ENCODE results near the gene CBX4. TPM values are rescaled to one million over a fixed set of nuclear protein-coding genes. Genes with fewer than 3 reads are reported as not detected.

Gene CBX4
- polyA plus RNA-seq, 4 donors = 5.4 to 50.4 (median 10.7) TPM

- Histone ChIP-seq H3K9me3 (ENCODE audit: control insufficient read depth in 2 of 2, insufficient read depth in 1 of 2, low read depth in 1 of 2, low read length in 1 of 2) (peaks cover 0 to 13% of the 10 kb centered on the region in 2 donors), H3K4me3 (ENCODE audit: low read depth in 1 of 3, low read length in 3 of 3) (peak overlapping the region in 1 of 3 donors; percentile 18), H3K36me3 (ENCODE audit: control insufficient read depth in 3 of 3, insufficient read depth in 2 of 3, low read depth in 1 of 3, low read length in 3 of 3) (peaks cover 0 to 18% (median 0%) of the 10 kb centered on the region in 3 donors), H3K27me3 (ENCODE audit: control insufficient read depth in 3 of 3, insufficient read depth in 3 of 3, low read length in 3 of 3) (peaks cover 0 to 39% (median 16%) of the 10 kb centered on the region in 3 donors), H3K27ac (ENCODE audit: low read depth in 1 of 3, low read length in 2 of 3) (peak overlapping the region in 1 of 3 donors; percentile 95), H3K4me1 (ENCODE audit: control insufficient read depth in 3 of 3, insufficient read depth in 2 of 3, low read depth in 1 of 3, low read length in 2 of 3) (peaks cover 1 to 70% (median 9%) of the 10 kb centered on the region in 3 donors)
- 2 to 3% (median 2%) methylated on average over 52 to 55 of the region's 55 CpGs for WGBS, 3 donors
- DNase-seq (no peak), FAIRE-seq (no peak)
These were observed 2.3 kb upstream of the CBX4 start for GRCh38 chr17:79841369-79842135.

DNA sequence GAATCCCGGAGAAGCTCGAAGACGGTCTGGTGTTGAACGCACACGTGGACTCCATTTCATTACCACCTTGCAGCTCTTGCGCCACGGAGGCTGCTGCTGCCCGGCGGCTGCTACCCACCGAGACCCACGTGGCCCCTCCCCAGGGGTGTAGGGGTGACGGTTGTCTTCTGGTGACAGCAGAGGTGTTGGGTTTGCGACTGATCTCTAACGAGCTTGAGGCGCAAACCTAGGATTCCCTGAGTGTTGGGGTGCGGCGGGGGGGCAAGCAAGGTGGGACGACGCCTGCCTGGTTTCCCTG lies 1.7 kb upstream of the CBX4 start:
- peaks cover 3 to 70% (median 9%) of the 10 kb centered on the region in 3 donors for H3K4me1 ChIP-seq (ENCODE audit: control insufficient read depth in 3 of 3, insufficient read depth in 2 of 3, low read depth in 1 of 3, low read length in 2 of 3)
- H3K36me3 ChIP-seq (ENCODE audit: control insufficient read depth in 3 of 3, insufficient read depth in 2 of 3, low read depth in 1 of 3, low read length in 3 of 3) = peaks cover 0 to 24% (median 0%) of the 10 kb centered on the region in 3 donors
- FAIRE-seq (no peak), DNase-seq (no peak)
- WGBS, 3 donors = 0 to 3% (median 2%) methylated on average over 13 to 19 of the region's 19 CpGs
- peak overlapping the region in 1 of 3 donors; percentile 87 for H3K27ac ChIP-seq (ENCODE audit: low read depth in 1 of 3, low read length in 2 of 3)
- peak overlapping the region in 1 of 3 donors; percentile 18 for H3K4me3 ChIP-seq (ENCODE audit: low read depth in 1 of 3, low read length in 3 of 3)
- H3K9me3 ChIP-seq (ENCODE audit: control insufficient read depth in 2 of 2, insufficient read depth in 1 of 2, low read depth in 1 of 2, low read length in 1 of 2) = peaks cover 0 to 13% of the 10 kb centered on the region in 2 donors
- H3K27me3 ChIP-seq (ENCODE audit: control insufficient read depth in 3 of 3, insufficient read depth in 3 of 3, low read length in 3 of 3) = peaks cover 0 to 39% (median 16%) of the 10 kb centered on the region in 3 donors

- Histone ChIP-seq H3K4me1 (ENCODE audit: control insufficient read depth in 3 of 3, insufficient read depth in 2 of 3, low read depth in 1 of 3, low read length in 2 of 3) (peaks cover 8 to 70% (median 9%) of the 10 kb centered on the region in 3 donors), H3K27me3 (ENCODE audit: control insufficient read depth in 3 of 3, insufficient read depth in 3 of 3, low read length in 3 of 3) (peaks cover 0 to 39% (median 16%) of the 10 kb centered on the region in 3 donors), H3K4me3 (ENCODE audit: low read depth in 1 of 3, low read length in 3 of 3) (peak overlapping the region in 1 of 3 donors; percentile 49), H3K36me3 (ENCODE audit: control insufficient read depth in 3 of 3, insufficient read depth in 2 of 3, low read depth in 1 of 3, low read length in 3 of 3) (peaks cover 0 to 29% (median 0%) of the 10 kb centered on the region in 3 donors), H3K9me3 (ENCODE audit: control insufficient read depth in 2 of 2, insufficient read depth in 1 of 2, low read depth in 1 of 2, low read length in 1 of 2) (peaks cover 0 to 13% of the 10 kb centered on the region in 2 donors), H3K27ac (ENCODE audit: low read depth in 1 of 3, low read length in 2 of 3) (peak overlapping the region in 1 of 3 donors; percentile 87)
- FAIRE-seq (no peak), DNase-seq (peak; percentile 59 to 91)
- WGBS, 3 donors = 3 to 6% (median 4%) methylated on average over 52 to 74 of the region's 74 CpGs
These were observed 1.2 kb upstream of the CBX4 start for GRCh38 chr17:79840269-79840988.

GRCh38 chr17:79838522-79839274 lies 542 bp downstream of the CBX4 start:
- H3K4me3 ChIP-seq (ENCODE audit: low read depth in 1 of 3, low read length in 3 of 3) = peak overlapping the region; percentile 73 to 87 (median 86)
- 0 to 1% (median 0%) methylated on average over 41 to 65 of the region's 67 CpGs for WGBS, 3 donors
- FAIRE-seq = no peak
- peaks cover 5 to 66% (median 9%) of the 10 kb centered on the region in 3 donors for H3K4me1 ChIP-seq (ENCODE audit: control insufficient read depth in 3 of 3, insufficient read depth in 2 of 3, low read depth in 1 of 3, low read length in 2 of 3)
- H3K27ac ChIP-seq (ENCODE audit: low read depth in 1 of 3, low read length in 2 of 3) = peak overlapping the region; percentile 93 to 94 (median 93)
- H3K9me3 ChIP-seq (ENCODE audit: control insufficient read depth in 2 of 2, insufficient read depth in 1 of 2, low read depth in 1 of 2, low read length in 1 of 2) = peaks cover 0 to 16% of the 10 kb centered on the region in 2 donors
- peaks cover 5 to 46% (median 7%) of the 10 kb centered on the region in 3 donors for H3K36me3 ChIP-seq (ENCODE audit: control insufficient read depth in 3 of 3, insufficient read depth in 2 of 3, low read depth in 1 of 3, low read length in 3 of 3)
- peaks cover 0 to 36% (median 16%) of the 10 kb centered on the region in 3 donors for H3K27me3 ChIP-seq (ENCODE audit: control insufficient read depth in 3 of 3, insufficient read depth in 3 of 3, low read length in 3 of 3)
- DNase-seq = peak; percentile 42 to 76

DNA sequence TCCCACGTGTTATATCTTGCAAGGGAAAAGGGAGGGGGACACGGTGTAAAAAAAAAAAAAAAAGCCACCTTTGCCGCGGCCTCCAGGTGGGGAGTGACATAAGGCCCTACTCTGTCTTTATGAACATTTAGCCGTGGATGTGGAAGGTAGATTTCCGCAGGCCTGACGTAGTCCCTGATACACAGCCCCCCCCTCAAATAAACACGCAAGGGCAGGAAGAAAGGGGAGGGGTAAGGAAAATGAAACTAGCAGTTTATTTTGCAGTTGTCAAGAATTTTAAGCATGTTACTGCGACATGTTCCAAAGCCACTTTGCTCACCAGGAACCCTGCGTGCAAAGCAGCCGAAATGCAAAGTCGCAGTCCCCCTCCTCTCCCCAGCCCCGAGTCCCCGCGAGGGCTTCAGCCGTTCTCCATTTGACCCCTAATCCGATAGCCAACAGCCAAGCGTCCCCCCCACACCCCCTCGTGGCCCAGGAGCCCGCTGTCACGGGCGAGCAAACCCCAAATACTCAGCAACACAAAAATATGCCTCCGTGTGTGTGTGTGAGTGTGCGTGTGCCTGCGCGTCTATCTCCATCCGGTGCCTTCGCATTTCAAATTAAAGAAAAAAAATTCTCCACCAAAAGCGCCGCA lies 1.2 kb downstream of the CBX4 start:
- FAIRE-seq (no peak), DNase-seq (peak; percentile 41)
- Histone ChIP-seq H3K27ac (ENCODE audit: low read depth in 1 of 3, low read length in 2 of 3) (peak overlapping the region; percentile 88 to 93 (median 92)), H3K36me3 (ENCODE audit: control insufficient read depth in 3 of 3, insufficient read depth in 2 of 3, low read depth in 1 of 3, low read length in 3 of 3) (peaks cover 5 to 51% (median 8%) of the 10 kb centered on the region in 3 donors), H3K27me3 (ENCODE audit: control insufficient read depth in 3 of 3, insufficient read depth in 3 of 3, low read length in 3 of 3) (peaks cover 0 to 32% (median 16%) of the 10 kb centered on the region in 3 donors), H3K4me1 (ENCODE audit: control insufficient read depth in 3 of 3, insufficient read depth in 2 of 3, low read depth in 1 of 3, low read length in 2 of 3) (peaks cover 5 to 67% (median 9%) of the 10 kb centered on the region in 3 donors), H3K9me3 (ENCODE audit: control insufficient read depth in 2 of 2, insufficient read depth in 1 of 2, low read depth in 1 of 2, low read length in 1 of 2) (peaks cover 0 to 16% of the 10 kb centered on the region in 2 donors), H3K4me3 (ENCODE audit: low read depth in 1 of 3, low read length in 3 of 3) (peak overlapping the region; percentile 73 to 87 (median 86))
- WGBS, 3 donors = 1% methylated on average over 29 to 30 of the region's 30 CpGs

DNA sequence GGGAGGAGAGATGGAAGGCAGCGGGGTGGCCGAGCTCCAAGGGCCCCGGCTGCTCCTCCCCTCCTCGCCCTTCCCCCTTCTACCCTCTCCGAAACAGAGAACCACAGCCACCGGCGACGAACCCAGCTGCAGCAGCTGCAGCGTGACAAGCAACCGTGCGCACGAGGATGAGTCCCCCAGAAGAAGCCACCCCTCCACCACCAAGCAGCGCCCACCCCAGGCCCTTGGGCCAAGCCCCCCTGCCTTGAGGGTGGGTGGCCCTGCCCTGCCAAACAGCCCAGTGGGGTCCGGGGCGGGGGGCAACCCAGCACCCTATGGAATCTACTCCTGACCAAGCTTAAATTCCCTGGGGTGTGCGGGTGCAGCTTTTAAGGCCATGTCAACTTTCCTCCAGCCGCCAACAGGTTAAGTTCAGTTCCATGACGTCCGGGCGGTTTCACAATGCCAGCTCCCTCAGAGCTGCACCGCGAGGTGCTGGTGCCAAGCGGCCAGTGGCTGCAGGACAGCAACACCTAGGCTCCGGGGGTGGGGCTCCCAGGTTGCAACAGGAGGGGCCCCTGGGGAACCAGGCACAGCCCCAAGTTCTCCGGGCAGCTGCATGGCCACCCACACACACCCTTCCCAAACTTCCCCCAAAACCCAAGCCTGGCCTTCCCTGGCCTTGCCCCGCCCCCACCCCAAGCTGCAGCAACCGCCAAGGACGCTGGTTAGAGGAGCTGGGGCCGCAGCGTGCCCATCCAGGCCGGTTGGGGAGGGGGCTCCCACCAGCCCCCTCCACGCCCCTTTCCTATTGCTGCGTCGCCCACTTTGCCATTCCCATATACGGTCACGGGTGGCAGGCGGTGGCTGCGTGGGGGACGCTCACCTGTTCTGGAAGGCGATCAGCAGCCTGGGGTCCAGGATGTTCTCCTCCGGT lies 2.0 kb downstream of the CBX4 start:
- Histone ChIP-seq H3K4me3 (ENCODE audit: low read depth in 1 of 3, low read length in 3 of 3) (peak overlapping the region; percentile 27 to 87 (median 73)), H3K9me3 (ENCODE audit: control insufficient read depth in 2 of 2, insufficient read depth in 1 of 2, low read depth in 1 of 2, low read length in 1 of 2) (peaks cover 0 to 13% of the 10 kb centered on the region in 2 donors), H3K36me3 (ENCODE audit: control insufficient read depth in 3 of 3, insufficient read depth in 2 of 3, low read depth in 1 of 3, low read length in 3 of 3) (peaks cover 5 to 55% (median 8%) of the 10 kb centered on the region in 3 donors), H3K4me1 (ENCODE audit: control insufficient read depth in 3 of 3, insufficient read depth in 2 of 3, low read depth in 1 of 3, low read length in 2 of 3) (peaks cover 10 to 67% (median 11%) of the 10 kb centered on the region in 3 donors), H3K27ac (ENCODE audit: low read depth in 1 of 3, low read length in 2 of 3) (peak overlapping the region; percentile 14 to 93 (median 92)), H3K27me3 (ENCODE audit: control insufficient read depth in 3 of 3, insufficient read depth in 3 of 3, low read length in 3 of 3) (peaks cover 0 to 25% (median 10%) of the 10 kb centered on the region in 3 donors)
- FAIRE-seq (no peak), DNase-seq (peak; percentile 89 to 92)
- WGBS, 3 donors = 2 to 11% (median 2%) methylated on average over 35 to 41 of the region's 41 CpGs

DNA sequence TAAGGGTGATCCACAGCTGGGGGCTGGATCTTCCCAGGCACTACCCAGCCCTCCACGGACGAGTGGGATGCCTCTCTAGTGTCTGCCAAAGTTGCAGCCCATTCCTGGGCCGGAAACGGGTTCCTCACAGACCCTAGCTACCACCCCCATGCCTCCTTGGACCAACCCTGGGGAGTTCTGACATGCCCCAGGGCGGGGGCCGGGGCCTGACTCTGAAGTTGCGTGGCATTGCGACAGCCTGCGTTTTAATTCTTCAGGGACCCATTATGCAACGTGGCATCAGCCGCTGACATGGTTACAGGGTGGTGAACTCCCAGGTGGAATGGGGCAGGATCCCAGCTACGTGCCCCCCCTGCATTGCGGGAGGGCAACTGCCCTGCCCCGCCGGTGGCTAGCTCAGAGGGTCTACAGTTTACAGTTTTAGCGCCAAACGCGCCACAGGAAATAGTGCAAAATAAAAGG lies 2.7 kb downstream of the CBX4 start:
- H3K4me1 ChIP-seq (ENCODE audit: control insufficient read depth in 3 of 3, insufficient read depth in 2 of 3, low read depth in 1 of 3, low read length in 2 of 3) = peaks cover 14 to 67% (median 14%) of the 10 kb centered on the region in 3 donors

More for the DNA sequence above, 2.7 kb downstream of the CBX4 start:
- peak; percentile 40 to 53 for DNase-seq
- Histone ChIP-seq H3K4me3 (ENCODE audit: low read depth in 1 of 3, low read length in 3 of 3) (peak overlapping the region in 2 of 3 donors; percentile 73 to 87), H3K36me3 (ENCODE audit: control insufficient read depth in 3 of 3, insufficient read depth in 2 of 3, low read depth in 1 of 3, low read length in 3 of 3) (peaks cover 5 to 55% (median 8%) of the 10 kb centered on the region in 3 donors), H3K27me3 (ENCODE audit: control insufficient read depth in 3 of 3, insufficient read depth in 3 of 3, low read length in 3 of 3) (peaks cover 0 to 18% (median 3%) of the 10 kb centered on the region in 3 donors), H3K9me3 (ENCODE audit: control insufficient read depth in 2 of 2, insufficient read depth in 1 of 2, low read depth in 1 of 2, low read length in 1 of 2) (peaks cover 0 to 13% of the 10 kb centered on the region in 2 donors), H3K27ac (ENCODE audit: low read depth in 1 of 3, low read length in 2 of 3) (peak overlapping the region in 2 of 3 donors; percentile 92 to 93)
- WGBS, 3 donors = 5 to 29% (median 19%) methylated on average over 16 to 18 of the region's 18 CpGs
- no peak for FAIRE-seq
